Smooth muscle cell (in vitro differentiated cells): ENCODE data around the gene FRAT2. TPM values are rescaled to one million over a fixed set of nuclear protein-coding genes. Genes with fewer than 3 reads are reported as not detected.

Source experiments
- DNase-seq: peaks from one replicate; lab custom pipeline; 2025; ENCODE audit not compliant: unreplicated experiment; lab: John Stamatoyannopoulos, UW
- H2AFZ ChIP-seq: fragments of 200-600 bp; sonication (generic); 2 replicates; pipeline ENCODE4 v1.6.0; 2016; ENCODE audit warnings: antibody characterized with exemption, low read depth, mild to moderate bottlenecking
- H3F3A ChIP-seq: fragments of 200-600 bp; sonication (generic); 2 replicates; pipeline ENCODE4 v1.6.0; 2017; ENCODE audit warnings: antibody characterized with exemption, low read depth
- H3K27ac ChIP-seq: fragments of 200-600 bp; sonication (generic); 2 replicates; pipeline ENCODE4 v1.5.1; 2016; ENCODE audit warnings: low read depth, mild to moderate bottlenecking
- H3K27me3 ChIP-seq: fragments of 200-600 bp; sonication (generic); 2 replicates; pipeline ENCODE4 v1.6.1; 2016; ENCODE audit warnings: low read depth, mild to moderate bottlenecking
- H3K36me3 ChIP-seq: fragments of 200-600 bp; sonication (generic); 2 replicates; pipeline ENCODE4 v1.5.1; 2016; ENCODE audit warnings: low read depth
- H3K4me1 ChIP-seq: fragments of 200-600 bp; sonication (generic); 2 replicates; pipeline ENCODE4 v1.5.1; 2016; ENCODE audit warnings: low read depth
- H3K4me2 ChIP-seq: fragments of 200-600 bp; sonication (generic); 2 replicates; pipeline ENCODE4 v1.6.0; 2016; ENCODE audit warnings: mild to moderate bottlenecking
- H3K4me3 ChIP-seq: fragments of 200-600 bp; sonication (generic); 2 replicates; pipeline ENCODE4 v1.5.1; 2016; ENCODE audit warnings: mild to moderate bottlenecking
- H3K79me2 ChIP-seq: fragments of 200-600 bp; sonication (generic); 2 replicates; pipeline ENCODE4 v1.6.0; 2016; ENCODE audit warnings: low read depth, mild to moderate bottlenecking
- H3K9ac ChIP-seq: fragments of 200-600 bp; sonication (generic); 2 replicates; pipeline ENCODE4 v1.6.0; 2016; ENCODE audit warnings: low read depth
- H3K9me3 ChIP-seq: fragments of 200-600 bp; sonication (generic); replicated peaks from 2 replicates; pipeline ENCODE4 v1.5.1; 2016; ENCODE audit warnings: low read depth
- H4K20me1 ChIP-seq: fragments of 200-600 bp; sonication (generic); 2 replicates; pipeline ENCODE4 v1.6.0; 2016; ENCODE audit warnings: low read depth
- CTCF ChIP-seq: fragments of 200-600 bp; sonication (generic); IDR thresholded peaks from 2 replicates; pipeline ENCODE4 v1.5.1; 2017; ENCODE audit warnings: borderline replicate concordance, mild to moderate bottlenecking, antibody characterized with exemption; ENCODE audit not compliant: insufficient read depth, poor library complexity, severe bottlenecking
- WGBS: methylation state at CpG from one replicate; pipeline ENCODE4 v1.1.7; 2016; ENCODE audit warnings: low lambda C conversion rate; 5-methylcytosine and 5-hydroxymethylcytosine counted together
- polyA plus RNA-seq: library from polyadenylated mRNA; unstranded; fragments of >200 nt; fragmentation: Nextera tagmentation; extraction: Ambion mirVana; gene quantifications from 2 replicates; pipeline ENCODE4 v1.2.1, GENCODE V29; 2016
- total RNA-seq: library from RNA; depleted of rRNA; stranded (reverse); fragments of >200 nt; gene quantifications from 2 replicates; pipeline ENCODE4 v1.2.3, GENCODE V29; 2014

The FRAT2 gene
- total and polyA plus RNA-seq, 2 experiments from 2014 or later: 4.0 to 7.7 TPM

GRCh38 chr10:97314671-97315070 is 19.9 kb downstream of the FRAT2 start:
- Histone ChIP-seq H3K79me2 (no peaks in the 10 kb centered on the region), H3K27ac (no peak overlapping the region), H3K9me3 (no peaks in the 10 kb centered on the region), H3F3A (no peaks in the 10 kb centered on the region), H3K4me3 (no peak overlapping the region), H3K36me3 (no peaks in the 10 kb centered on the region), H4K20me1 (no peaks in the 10 kb centered on the region), H2AFZ (no peak overlapping the region), H3K9ac (no peak overlapping the region), H3K4me2 (no peak overlapping the region), H3K27me3 (no peaks in the 10 kb centered on the region), H3K4me1 (no peaks in the 10 kb centered on the region)
- no peak for DNase-seq
- 60% methylated on average over 4 of the region's 4 CpGs for WGBS
- no peak for TF ChIP-seq CTCF

- no peak overlapping the region for H3K4me2 ChIP-seq
- no peaks in the 10 kb centered on the region for H3K27me3 ChIP-seq
- H4K20me1 ChIP-seq: no peaks in the 10 kb centered on the region
- no peak for TF ChIP-seq CTCF
- 87% methylated on average over 6 of the region's 6 CpGs for WGBS
- no peaks in the 10 kb centered on the region for H3K4me1 ChIP-seq
- no peak overlapping the region for H3K9ac ChIP-seq
- H3K4me3 ChIP-seq: no peak overlapping the region
- no peaks in the 10 kb centered on the region for H3F3A ChIP-seq
- H3K27ac ChIP-seq: no peak overlapping the region
- H2AFZ ChIP-seq: no peak overlapping the region
- H3K9me3 ChIP-seq: no peaks in the 10 kb centered on the region
- DNase-seq: no peak
- no peaks in the 10 kb centered on the region for H3K36me3 ChIP-seq
- H3K79me2 ChIP-seq: no peaks in the 10 kb centered on the region
Observed at GRCh38 chr10:97312897-97313296, 21.6 kb downstream of the FRAT2 start.

GRCh38 chr10:97311111-97311626 is 23.4 kb downstream of the FRAT2 start:
- no peak overlapping the region for H3K4me3 ChIP-seq
- H3F3A ChIP-seq: no peaks in the 10 kb centered on the region
- no peaks in the 10 kb centered on the region for H3K4me1 ChIP-seq
- no peaks in the 10 kb centered on the region for H3K27me3 ChIP-seq
- no peak for DNase-seq
- H3K9me3 ChIP-seq: no peaks in the 10 kb centered on the region
- WGBS: 92% methylated on average over 4 of the region's 4 CpGs
- H3K4me2 ChIP-seq: no peak overlapping the region
- no peak overlapping the region for H3K9ac ChIP-seq
- no peaks in the 10 kb centered on the region for H4K20me1 ChIP-seq
- H3K36me3 ChIP-seq: no peaks in the 10 kb centered on the region
- H2AFZ ChIP-seq: no peak overlapping the region
- no peak overlapping the region for H3K27ac ChIP-seq
- H3K79me2 ChIP-seq: no peaks in the 10 kb centered on the region
- TF ChIP-seq CTCF: no peak
